WTC11 (cell line): ENCODE results near the gene PKP3. TPM values are rescaled to one million over a fixed set of nuclear protein-coding genes. Genes with fewer than 3 reads are reported as not detected.

ENCODE experiments used
- ATAC-seq: fragments of 200-7000 bp; cut with Tn5 transposase; 2 replicates; pipeline ENCODE4 v1.10.0; 2021; ENCODE audit warnings: mild to moderate bottlenecking, moderate library complexity
- CTCF ChIA-PET: fragments of 300-600 bp; sonication (Branson Sonifier 250); formaldehyde crosslinking; loops from one replicate; lab custom pipeline; 2021; ENCODE audit warnings: antibody characterized with exemption; lab: Charles Lee
- POLR2A ChIA-PET: fragments of 350-600 bp; sonication (Branson Sonifier 250); formaldehyde crosslinking; loops from one replicate; lab custom pipeline; 2021; ENCODE audit warnings: antibody characterized with exemption; lab: Charles Lee
- DNase-seq: peaks from one replicate; pipeline ENCODE4 v3.0.0; 2021; ENCODE audit warnings: low spot score
- H3K27ac Mint-ChIP-seq: 2 replicates; pipeline ENCODE4 v1.8.0; 2021; ENCODE audit warnings: mixed read lengths
- H3K27me3 Mint-ChIP-seq: 2 replicates; pipeline ENCODE4 v1.8.0; 2021; ENCODE audit warnings: low read depth, mild to moderate bottlenecking, moderate library complexity, mixed read lengths
- H3K36me3 Mint-ChIP-seq: 2 replicates; pipeline ENCODE4 v1.8.0; 2021; ENCODE audit warnings: mixed read lengths
- H3K4me1 Mint-ChIP-seq: 2 replicates; pipeline ENCODE4 v1.8.0; 2022; ENCODE audit warnings: mixed read lengths
- H3K4me3 Mint-ChIP-seq: 2 replicates; pipeline ENCODE4 v1.8.0; 2021; ENCODE audit warnings: mild to moderate bottlenecking, moderate library complexity, mixed read lengths
- H3K9me3 Mint-ChIP-seq: 2 replicates; pipeline ENCODE4 v1.8.0; 2021; ENCODE audit warnings: mixed read lengths
- CREB1 ChIP-seq: sonication (generic); formaldehyde crosslinking; IDR thresholded peaks from 2 replicates; pipeline ENCODE4 v1.8.0; 2023; ENCODE audit warnings: mild to moderate bottlenecking, missing genetic modification reagents
- ELF4 ChIP-seq: sonication (generic); formaldehyde crosslinking; IDR thresholded peaks from 2 replicates; pipeline ENCODE4 v1.8.1; 2022; ENCODE audit warnings: low read depth, mild to moderate bottlenecking, moderate library complexity, missing genetic modification reagents
- ESRRA ChIP-seq: sonication (generic); formaldehyde crosslinking; IDR thresholded peaks from 2 replicates; pipeline ENCODE4 v1.8.1; 2022; ENCODE audit warnings: mild to moderate bottlenecking, missing genetic modification reagents, borderline replicate concordance
- FOXP1 ChIP-seq: sonication (generic); formaldehyde crosslinking; IDR thresholded peaks from 2 replicates; pipeline ENCODE4 v1.8.0; 2022; ENCODE audit warnings: missing genetic modification reagents, mild to moderate bottlenecking, moderate library complexity, borderline replicate concordance
- HMGXB4 ChIP-seq: sonication (generic); formaldehyde crosslinking; IDR thresholded peaks from 2 replicates; pipeline ENCODE4 v1.8.1; 2023; ENCODE audit warnings: mild to moderate bottlenecking, moderate library complexity, missing genetic modification reagents
- JUN ChIP-seq: sonication (generic); formaldehyde crosslinking; IDR thresholded peaks from 2 replicates; pipeline ENCODE4 v1.8.0; 2023; ENCODE audit warnings: mild to moderate bottlenecking, missing genetic modification reagents
- KAT7 ChIP-seq: sonication (generic); formaldehyde crosslinking; IDR thresholded peaks from 2 replicates; pipeline ENCODE4 v1.8.1; 2023; ENCODE audit warnings: missing genetic modification reagents, mild to moderate bottlenecking, borderline replicate concordance
- NR1H2 ChIP-seq: sonication (generic); formaldehyde crosslinking; IDR thresholded peaks from 2 replicates; pipeline ENCODE4 v1.9.0; 2021; ENCODE audit warnings: mild to moderate bottlenecking, moderate library complexity, missing genetic modification reagents
- NR3C1 ChIP-seq: sonication (generic); formaldehyde crosslinking; conservative IDR thresholded peaks from 2 replicates; pipeline ENCODE4 v1.8.1; 2023; ENCODE audit warnings: low read depth, mild to moderate bottlenecking, missing genetic modification reagents
- PRDM15 ChIP-seq: sonication (generic); formaldehyde crosslinking; IDR thresholded peaks from 2 replicates; pipeline ENCODE4 v1.8.0; 2022; ENCODE audit warnings: missing genetic modification reagents
- PREB ChIP-seq: sonication (generic); formaldehyde crosslinking; IDR thresholded peaks from 2 replicates; pipeline ENCODE4 v1.8.1; 2022; ENCODE audit warnings: mild to moderate bottlenecking, missing genetic modification reagents, moderate library complexity, borderline replicate concordance
- PRRX2 ChIP-seq: fragments of 250-450 bp; sonication (Bioruptor Pico); IDR thresholded peaks from 2 replicates; pipeline ENCODE4 v1.8.0; 2021; ENCODE audit warnings: mild to moderate bottlenecking
- SOX15 ChIP-seq: fragments of 250-450 bp; sonication (Bioruptor Pico); IDR thresholded peaks from 2 replicates; pipeline ENCODE4 v1.9.0; 2021; ENCODE audit warnings: mild to moderate bottlenecking
- TEAD4 ChIP-seq: sonication (generic); formaldehyde crosslinking; IDR thresholded peaks from 2 replicates; pipeline ENCODE4 v1.8.0; 2022; ENCODE audit warnings: mild to moderate bottlenecking, missing genetic modification reagents
- ZNF121 ChIP-seq: sonication (generic); formaldehyde crosslinking; IDR thresholded peaks from 2 replicates; pipeline ENCODE4 v1.8.0; 2023; ENCODE audit warnings: missing genetic modification reagents
- ZNF425 ChIP-seq: fragments of 250-450 bp; sonication (Bioruptor Pico); conservative IDR thresholded peaks from 2 replicates; pipeline ENCODE4 v1.9.0; 2021; ENCODE audit warnings: mild to moderate bottlenecking
- total RNA-seq: library from RNA; stranded (reverse); gene quantifications from 3 replicates; pipeline ENCODE4 v1.2.3, GENCODE V29; 2021
- TF ChIP-seq, protein P1 (sequence below): sonication (generic); formaldehyde crosslinking; conservative IDR thresholded peaks from 2 replicates; pipeline ENCODE4 v1.8.1; 2022; ENCODE audit warnings: mild to moderate bottlenecking, missing genetic modification reagents
- TF ChIP-seq, protein P2 (sequence below): sonication (generic); formaldehyde crosslinking; IDR thresholded peaks from 2 replicates; pipeline ENCODE4 v1.8.1; 2023; ENCODE audit warnings: mild to moderate bottlenecking, missing genetic modification reagents, moderate library complexity
- TF ChIP-seq, protein P3 (sequence below): sonication (generic); formaldehyde crosslinking; IDR thresholded peaks from 2 replicates; pipeline ENCODE4 v1.8.1; 2023; ENCODE audit warnings: mild to moderate bottlenecking, missing genetic modification reagents

Gene PKP3
- total RNA-seq, 1 experiment from 2014 or later = 17.3 TPM

DNA sequence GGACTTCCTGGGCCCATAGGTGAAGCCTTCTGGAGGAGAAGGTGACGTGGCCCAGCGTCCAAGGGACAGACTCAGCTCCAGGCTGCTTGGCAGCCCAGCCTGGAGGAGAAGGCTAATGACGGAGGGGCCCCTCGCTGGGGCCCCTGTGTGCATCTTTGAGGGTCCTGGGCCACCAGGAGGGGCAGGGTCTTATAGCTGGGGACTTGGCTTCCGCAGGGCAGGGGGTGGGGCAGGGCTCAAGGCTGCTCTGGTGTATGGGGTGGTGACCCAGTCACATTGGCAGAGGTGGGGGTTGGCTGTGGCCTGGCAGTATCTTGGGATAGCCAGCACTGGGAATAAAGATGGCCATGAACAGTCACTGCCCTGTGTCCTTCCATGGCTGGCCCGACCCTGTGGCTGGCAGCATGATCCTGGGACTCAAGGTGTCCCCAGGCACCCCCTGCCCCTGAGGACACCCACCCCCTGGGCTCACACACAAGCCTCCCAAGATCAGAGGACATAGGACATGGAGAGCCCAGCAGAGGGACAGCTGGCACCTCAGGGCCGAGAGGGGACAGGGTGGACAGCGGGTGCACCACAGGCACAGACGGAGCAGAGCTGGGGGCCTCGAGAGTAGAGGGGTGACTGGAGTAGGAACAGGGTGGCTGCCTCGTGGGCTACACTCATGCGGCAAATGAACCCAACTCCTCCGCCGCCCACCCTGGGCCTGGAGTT lies 10.7 kb downstream of the PKP3 start:
- H3K36me3 Mint-ChIP-seq = peaks cover 2% of the 10 kb centered on the region; the same call in 1 of the 2 replicates
- POLR2A ChIA-PET = no interaction called here
- no peak overlapping the region for H3K27ac Mint-ChIP-seq
- DNase-seq = peak; percentile 10
- H3K4me1 Mint-ChIP-seq = no peaks in the 10 kb centered on the region
- H3K9me3 Mint-ChIP-seq = no peaks in the 10 kb centered on the region
- TF ChIP-seq NR1H2 (CRISPR knock-in tag) (no peak), JUN (CRISPR knock-in tag) (no peak), ESRRA (CRISPR knock-in tag) (no peak), TEAD4 (CRISPR knock-in tag) (no peak), HMGXB4 (no peak), SOX15 (CRISPR knock-in tag) (no peak), FOXP1 (no peak), KAT7 (CRISPR knock-in tag) (no peak), ZNF121 (CRISPR knock-in tag) (no peak), PRDM15 (CRISPR knock-in tag) (no peak), ELF4 (CRISPR knock-in tag) (no peak), PRRX2 (CRISPR knock-in tag) (no peak), PREB (CRISPR knock-in tag) (no peak), CREB1 (no peak), ZNF425 (CRISPR knock-in tag) (no peak), NR3C1 (CRISPR knock-in tag) (no peak)
- TF ChIP-seq, protein P1, sequence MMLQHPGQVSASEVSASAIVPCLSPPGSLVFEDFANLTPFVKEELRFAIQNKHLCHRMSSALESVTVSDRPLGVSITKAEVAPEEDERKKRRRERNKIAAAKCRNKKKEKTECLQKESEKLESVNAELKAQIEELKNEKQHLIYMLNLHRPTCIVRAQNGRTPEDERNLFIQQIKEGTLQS (CRISPR knock-in tag) = no peak
- TF ChIP-seq, protein P2, sequence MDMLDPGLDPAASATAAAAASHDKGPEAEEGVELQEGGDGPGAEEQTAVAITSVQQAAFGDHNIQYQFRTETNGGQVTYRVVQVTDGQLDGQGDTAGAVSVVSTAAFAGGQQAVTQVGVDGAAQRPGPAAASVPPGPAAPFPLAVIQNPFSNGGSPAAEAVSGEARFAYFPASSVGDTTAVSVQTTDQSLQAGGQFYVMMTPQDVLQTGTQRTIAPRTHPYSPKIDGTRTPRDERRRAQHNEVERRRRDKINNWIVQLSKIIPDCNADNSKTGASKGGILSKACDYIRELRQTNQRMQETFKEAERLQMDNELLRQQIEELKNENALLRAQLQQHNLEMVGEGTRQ (CRISPR knock-in tag) = no peak
- TF ChIP-seq, protein P3, sequence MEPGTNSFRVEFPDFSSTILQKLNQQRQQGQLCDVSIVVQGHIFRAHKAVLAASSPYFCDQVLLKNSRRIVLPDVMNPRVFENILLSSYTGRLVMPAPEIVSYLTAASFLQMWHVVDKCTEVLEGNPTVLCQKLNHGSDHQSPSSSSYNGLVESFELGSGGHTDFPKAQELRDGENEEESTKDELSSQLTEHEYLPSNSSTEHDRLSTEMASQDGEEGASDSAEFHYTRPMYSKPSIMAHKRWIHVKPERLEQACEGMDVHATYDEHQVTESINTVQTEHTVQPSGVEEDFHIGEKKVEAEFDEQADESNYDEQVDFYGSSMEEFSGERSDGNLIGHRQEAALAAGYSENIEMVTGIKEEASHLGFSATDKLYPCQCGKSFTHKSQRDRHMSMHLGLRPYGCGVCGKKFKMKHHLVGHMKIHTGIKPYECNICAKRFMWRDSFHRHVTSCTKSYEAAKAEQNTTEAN = no peak
- peaks cover 3% of the 10 kb centered on the region for H3K27me3 Mint-ChIP-seq
- CTCF ChIA-PET = interaction anchor here (0.7 to 3.5 kb wide), 5 partner anchors 39 to 154 kb away, joined by 3 to 71 read pairs (median 6); partner anchors contain the start of gene PTDSS2
- no peak overlapping the region for H3K4me3 Mint-ChIP-seq
- ATAC-seq = no peak
